Measurements from ENCODE around the gene AMN. TPM values are rescaled to one million over a fixed set of nuclear protein-coding genes. Genes with fewer than 3 reads are reported as not detected.

The AMN gene
- total RNA-seq, 2 experiments from 2014 or later, result 0.35 to 5.6 TPM

GRCh38 chr14:102931580-102932285, 9.3 kb downstream of the AMN start:
- Histone ChIP-seq H3K9me2 (ENCODE audit: insufficient read depth, low read length) (no peaks in the 10 kb centered on the region), H3K4me1 (ENCODE audit: insufficient read depth, low read length, poor library complexity, severe bottlenecking) (peaks cover 46% of the 10 kb centered on the region), H3K9me3 (ENCODE audit: low read length) (no peaks in the 10 kb centered on the region; the same call in 1 of the 2 replicates), H3K27ac (ENCODE audit: low read depth, low read length, poor library complexity, severe bottlenecking) (no peak overlapping the region), H3K4me2 (ENCODE audit: low read length) (no peak overlapping the region), H3K36me3 (ENCODE audit: insufficient read depth, low read length) (no peaks in the 10 kb centered on the region), H4K20me1 (ENCODE audit: insufficient read depth, low read length) (no peaks in the 10 kb centered on the region), H3K4me3 (ENCODE audit: low read depth, low read length, poor library complexity, severe bottlenecking) (no peak overlapping the region), H3K79me2 (ENCODE audit: insufficient read depth, low read depth, low read length) (no peaks in the 10 kb centered on the region), H2AFZ (ENCODE audit: low read length) (no peak overlapping the region)
- ChIA-PET CTCF (ENCODE audit: unreplicated experiment) (no interaction called here), POLR2A (no interaction called here)
- DNase-seq (ENCODE audit: low spot score), result no peak
- TF ChIP-seq CTCF (conservative IDR thresholded peaks at IDR 0.05; ENCODE audit: low read length), result no peak
- no peak for TF ChIP-seq EZH2phosphoT487 (IDR thresholded peaks at IDR 0.05; ENCODE audit: borderline replicate concordance, low read depth, low read length)
- no TSS peak for BruUV-seq (replicated peaks)
- intact Hi-C loops (cut with micrococcal nuclease; ENCODE audit: unreplicated experiment), result no loop called here

GRCh38 chr14:102932484-102933248, 10.2 kb downstream of the AMN start:
- no TSS peak for BruUV-seq (replicated peaks)
- H4K20me1 ChIP-seq (ENCODE audit: insufficient read depth, low read length), result no peaks in the 10 kb centered on the region
- H3K36me3 ChIP-seq (ENCODE audit: insufficient read depth, low read length), result no peaks in the 10 kb centered on the region
- no peak overlapping the region for H3K27ac ChIP-seq (ENCODE audit: low read depth, low read length, poor library complexity, severe bottlenecking)
- H2AFZ ChIP-seq (ENCODE audit: low read length), result 0 out of 2 replicates have a peak overlapping the region, but pooled peaks have one; percentile 7
- no peaks in the 10 kb centered on the region for H3K79me2 ChIP-seq (ENCODE audit: insufficient read depth, low read depth, low read length)
- no peak for TF ChIP-seq CTCF (conservative IDR thresholded peaks at IDR 0.05; ENCODE audit: low read length)
- TF ChIP-seq EZH2phosphoT487 (IDR thresholded peaks at IDR 0.05; ENCODE audit: borderline replicate concordance, low read depth, low read length), result no peak
- ChIA-PET CTCF (ENCODE audit: unreplicated experiment) (no interaction called here), POLR2A (no interaction called here)
- no peaks in the 10 kb centered on the region for H3K9me2 ChIP-seq (ENCODE audit: insufficient read depth, low read length)
- peaks cover 47% of the 10 kb centered on the region for H3K4me1 ChIP-seq (ENCODE audit: insufficient read depth, low read length, poor library complexity, severe bottlenecking)
- intact Hi-C loops (cut with micrococcal nuclease; ENCODE audit: unreplicated experiment), result no loop called here
- H3K4me2 ChIP-seq (ENCODE audit: low read length), result no peak overlapping the region
- H3K9me3 ChIP-seq (ENCODE audit: low read length), result no peaks in the 10 kb centered on the region; the same call in 1 of the 2 replicates
- DNase-seq (ENCODE audit: low spot score), result no peak
- H3K4me3 ChIP-seq (ENCODE audit: low read depth, low read length, poor library complexity, severe bottlenecking), result no peak overlapping the region
